ENCODE measurements around the gene C19orf38. TPM values are rescaled to one million over a fixed set of nuclear protein-coding genes. Genes with fewer than 3 reads are reported as not detected.

The C19orf38 gene
- total RNA-seq: 3.6 TPM in 1 of 2 replicates, not detected in the other

GRCh38 chr19:10848230-10848856 lies at the start of gene C19orf38:
C19orf38 (plus strand) TSS chr19:10848415; CDS start chr19:10848509, 94 bp downstream.

GRCh38 chr19:10835754-10836478 lies 12.3 kb upstream of the C19orf38 start, which contains the start of gene TMED1:
TMED1 (minus strand) TSS chr19:10836212; CDS start chr19:10836191, 21 bp downstream.

GRCh38 chr19:10870955-10871603 lies 22.9 kb downstream of the C19orf38 start, which contains the start of gene CARM1:
CARM1 (plus strand) TSS chr19:10871553; CDS start chr19:10871703, 150 bp downstream.

Other genes starting within 250 kb of the C19orf38 start
- 47.5 and 48.6 TPM in 2 replicates for gene SLC44A2, start 222.9 kb upstream of the C19orf38 start, total RNA-seq
- 66.6 and 74.0 TPM in 2 replicates for gene ILF3, start 194.1 kb upstream of the C19orf38 start, total RNA-seq
- gene QTRT1, start 147.0 kb upstream of the C19orf38 start, total RNA-seq: 20.1 and 22.7 TPM in 2 replicates
- gene DNM2, start 130.3 kb upstream of the C19orf38 start, total RNA-seq: 57.6 and 69.5 TPM in 2 replicates
- gene TMED1, start 12.2 kb upstream of the C19orf38 start, total RNA-seq: 49.5 and 61.6 TPM in 2 replicates
- 30.7 and 33.0 TPM in 2 replicates for gene CARM1, start 23.1 kb downstream of the C19orf38 start, total RNA-seq
- 90.4 and 102 TPM in 2 replicates for gene YIPF2, start 80.2 kb downstream of the C19orf38 start, total RNA-seq
- gene TIMM29, start 80.4 kb downstream of the C19orf38 start, total RNA-seq: 23.3 and 35.4 TPM in 2 replicates
- 57.0 and 89.9 TPM in 2 replicates for gene SMARCA4, start 112.6 kb downstream of the C19orf38 start, total RNA-seq
- gene LDLR, start 241.0 kb downstream of the C19orf38 start, total RNA-seq: 199 and 240 TPM in 2 replicates